Memory B cell (primary cell): Measurements from ENCODE around the gene SFI1.

ENCODE experiments used
- ATAC-seq: fragments of 150-1000 bp; cut with Tn5 transposase; 2 replicates; pipeline ENCODE4 v1.10.0; 2021; ENCODE audit warnings: low read depth, mild to moderate bottlenecking, moderate library complexity
- DNase-seq, 2 donors: peaks; one replicate each; pipeline ENCODE4 v3.0.0; 2022; ENCODE audit warnings: low spot score in 2 of 2
- H3K27ac Mint-ChIP-seq: one replicate; pipeline ENCODE4 v1.8.0; 2022; ENCODE audit warnings: mild to moderate bottlenecking, moderate library complexity, mixed read lengths
- H3K27me3 Mint-ChIP-seq: one replicate; pipeline ENCODE4 v1.8.0; 2022; ENCODE audit warnings: mixed read lengths
- H3K36me3 Mint-ChIP-seq: one replicate; pipeline ENCODE4 v1.8.0; 2022; ENCODE audit warnings: mild to moderate bottlenecking, mixed read lengths
- H3K4me1 Mint-ChIP-seq: one replicate; pipeline ENCODE4 v1.8.0; 2022; ENCODE audit warnings: mixed read lengths
- H3K4me3 Mint-ChIP-seq: one replicate; pipeline ENCODE4 v1.8.0; 2022; ENCODE audit warnings: mild to moderate bottlenecking, moderate library complexity, mixed read lengths
- H3K9me3 Mint-ChIP-seq: one replicate; pipeline ENCODE4 v1.8.0; 2022; ENCODE audit warnings: mixed read lengths

SFI1 gene

DNA sequence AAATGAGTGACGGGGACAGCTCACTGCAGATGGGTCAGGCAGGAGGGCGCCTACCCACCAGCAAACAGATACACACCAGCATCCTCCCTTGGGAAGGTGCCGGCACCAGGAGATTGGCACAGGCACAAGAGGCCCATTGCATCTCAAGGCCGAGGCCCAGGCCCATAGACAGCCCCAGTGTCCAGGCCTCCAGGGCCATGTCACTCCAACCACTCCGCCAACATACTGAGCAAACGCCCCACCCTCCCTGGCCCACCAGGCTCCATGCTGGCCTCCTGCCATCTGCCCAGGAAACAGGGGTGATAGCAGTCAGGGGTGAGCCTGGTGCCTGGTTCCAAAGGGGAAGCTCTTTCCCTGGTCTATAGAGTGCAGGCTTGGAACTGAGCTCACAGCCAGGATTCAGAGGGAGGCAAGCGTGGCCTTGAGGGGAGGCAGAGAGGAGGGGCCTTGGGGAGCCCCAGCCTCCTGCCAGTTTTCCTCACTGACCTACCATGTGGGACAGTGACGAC lies 130.9 kb downstream of the SFI1 start:
- H3K4me3 Mint-ChIP-seq: no peak overlapping the region
- H3K27me3 Mint-ChIP-seq: no peaks in the 10 kb centered on the region
- H3K9me3 Mint-ChIP-seq: no peaks in the 10 kb centered on the region
- DNase-seq: no peak
- no peak for ATAC-seq
- H3K36me3 Mint-ChIP-seq: peaks cover 2% of the 10 kb centered on the region
- H3K27ac Mint-ChIP-seq: peak overlapping the region; percentile 95
- peaks cover 42% of the 10 kb centered on the region for H3K4me1 Mint-ChIP-seq

DNA sequence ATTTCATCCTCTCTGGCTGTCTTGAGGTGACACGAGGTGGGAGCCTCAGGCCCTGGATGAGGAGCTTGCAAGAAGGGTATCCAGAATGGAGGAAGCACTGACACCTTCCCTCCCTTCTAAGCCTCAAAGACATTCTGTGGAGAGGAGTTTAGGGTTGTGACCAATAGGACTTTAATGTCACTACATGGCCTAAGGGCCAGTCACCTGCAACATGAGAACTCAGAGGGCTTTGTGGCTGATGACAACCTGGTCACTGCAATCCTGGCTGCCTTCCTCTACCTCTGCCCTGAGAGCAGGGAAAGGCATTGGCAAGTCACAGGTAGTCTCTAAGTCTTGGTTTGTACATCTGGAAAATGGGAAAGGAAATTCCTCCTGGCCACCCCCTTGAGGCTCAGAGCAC lies 132.0 kb downstream of the SFI1 start:
- no peaks in the 10 kb centered on the region for H3K9me3 Mint-ChIP-seq
- DNase-seq (no peak), ATAC-seq (no peak)
- H3K4me1 Mint-ChIP-seq: peaks cover 42% of the 10 kb centered on the region
- no peaks in the 10 kb centered on the region for H3K27me3 Mint-ChIP-seq
- peak overlapping the region; percentile 51 for H3K4me3 Mint-ChIP-seq
- peaks cover 2% of the 10 kb centered on the region for H3K36me3 Mint-ChIP-seq
- peak overlapping the region; percentile 95 for H3K27ac Mint-ChIP-seq

- DNase-seq (no peak), ATAC-seq (no peak)
- Mint-ChIP-seq H3K4me3 (peak overlapping the region; percentile 72), H3K4me1 (peaks cover 46% of the 10 kb centered on the region), H3K9me3 (no peaks in the 10 kb centered on the region), H3K27me3 (no peaks in the 10 kb centered on the region), H3K36me3 (peaks cover 2% of the 10 kb centered on the region), H3K27ac (peak overlapping the region; percentile 95)
Measured at GRCh38 chr22:31628969-31629708, 132.8 kb downstream of the SFI1 start.

- Mint-ChIP-seq H3K36me3 (peaks cover 2% of the 10 kb centered on the region), H3K9me3 (no peaks in the 10 kb centered on the region), H3K27me3 (no peaks in the 10 kb centered on the region), H3K4me1 (peaks cover 40% of the 10 kb centered on the region), H3K4me3 (peak overlapping the region; percentile 87), H3K27ac (peak overlapping the region; percentile 95)
- ATAC-seq (no peak), DNase-seq (no peak)
Measured at GRCh38 chr22:31629741-31630184, 133.4 kb downstream of the SFI1 start.

- Mint-ChIP-seq H3K4me1 (peaks cover 42% of the 10 kb centered on the region), H3K27me3 (no peaks in the 10 kb centered on the region), H3K4me3 (peak overlapping the region; percentile 87), H3K36me3 (peaks cover 2% of the 10 kb centered on the region), H3K27ac (peak overlapping the region; percentile 95), H3K9me3 (no peaks in the 10 kb centered on the region)
- DNase-seq (peak; percentile 79 to 86), ATAC-seq (peak; percentile 83)
Measured at GRCh38 chr22:31630331-31631329, 134.3 kb downstream of the SFI1 start.

DNA sequence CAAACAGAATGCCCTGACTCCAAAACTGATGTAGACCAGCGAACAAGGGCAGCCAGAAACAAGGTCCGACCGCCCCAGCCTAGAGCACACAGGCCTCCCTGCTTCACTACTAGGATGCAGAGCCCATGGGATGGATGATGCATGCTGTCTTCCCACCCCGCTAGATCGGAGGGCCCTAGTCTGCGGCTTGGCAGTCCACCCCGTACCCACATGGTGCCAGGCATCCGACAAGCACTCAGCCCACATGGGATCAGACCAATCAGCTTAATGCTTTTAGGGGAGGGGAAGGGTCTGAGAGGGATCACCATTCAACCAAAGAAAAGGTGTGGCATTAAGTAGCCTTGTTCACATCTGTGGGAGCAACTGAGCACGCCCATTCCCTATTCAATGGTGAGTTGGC lies 135.1 kb downstream of the SFI1 start:
- peak overlapping the region; percentile 68 for H3K4me3 Mint-ChIP-seq
- H3K27me3 Mint-ChIP-seq: no peaks in the 10 kb centered on the region
- no peak for DNase-seq
- H3K27ac Mint-ChIP-seq: peak overlapping the region; percentile 95
- peaks cover 42% of the 10 kb centered on the region for H3K4me1 Mint-ChIP-seq
- H3K36me3 Mint-ChIP-seq: no peaks in the 10 kb centered on the region
- no peaks in the 10 kb centered on the region for H3K9me3 Mint-ChIP-seq
- no peak for ATAC-seq

DNA sequence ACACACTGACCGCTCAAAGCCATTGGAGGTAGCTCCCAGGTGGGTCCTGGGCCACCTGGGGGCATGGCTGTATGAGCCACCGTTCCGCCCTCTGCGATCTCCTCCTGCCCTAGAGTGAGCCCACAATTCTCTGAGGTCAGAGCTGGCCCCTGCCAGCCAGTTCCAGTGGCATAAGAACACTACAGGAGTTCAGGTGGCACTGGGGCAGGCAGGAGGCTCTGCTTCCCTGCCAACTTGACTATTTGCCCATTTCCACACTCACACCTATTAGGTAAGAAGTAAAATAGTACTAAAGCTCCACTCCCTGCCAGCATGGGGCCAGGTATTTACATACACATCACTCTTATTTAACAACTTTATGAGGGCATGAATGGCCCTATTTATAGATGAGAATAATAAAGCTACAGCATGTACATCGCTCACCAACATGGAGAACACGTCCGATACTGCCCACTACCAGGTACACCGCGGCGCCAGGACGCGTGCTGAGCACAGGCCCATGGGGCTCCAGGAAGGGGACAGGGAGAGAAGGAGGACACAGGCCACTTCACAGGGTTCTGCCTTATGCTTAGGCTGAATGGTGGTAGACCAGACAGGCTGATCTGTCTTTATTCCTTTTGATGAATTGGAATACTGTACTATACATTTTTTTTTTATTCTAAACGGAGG lies 139.4 kb downstream of the SFI1 start:
- DNase-seq: no peak
- peaks cover 39% of the 10 kb centered on the region for H3K4me1 Mint-ChIP-seq
- H3K9me3 Mint-ChIP-seq: no peaks in the 10 kb centered on the region
- no peaks in the 10 kb centered on the region for H3K36me3 Mint-ChIP-seq
- H3K27ac Mint-ChIP-seq: peak overlapping the region; percentile 80
- H3K4me3 Mint-ChIP-seq: no peak overlapping the region
- H3K27me3 Mint-ChIP-seq: no peaks in the 10 kb centered on the region
- no peak for ATAC-seq

- H3K27ac Mint-ChIP-seq: peak overlapping the region; percentile 26
- H3K4me3 Mint-ChIP-seq: peak overlapping the region; percentile 67
- peaks cover 33% of the 10 kb centered on the region for H3K4me1 Mint-ChIP-seq
- no peaks in the 10 kb centered on the region for H3K27me3 Mint-ChIP-seq
- peak; percentile 73 for ATAC-seq
- peaks cover 2% of the 10 kb centered on the region for H3K36me3 Mint-ChIP-seq
- H3K9me3 Mint-ChIP-seq: no peaks in the 10 kb centered on the region
- peak; percentile 39 to 43 for DNase-seq
Measured at GRCh38 chr22:31637447-31637890, 141.1 kb downstream of the SFI1 start.

GRCh38 chr22:31637891-31638618 lies 141.7 kb downstream of the SFI1 start:
- H3K27me3 Mint-ChIP-seq: no peaks in the 10 kb centered on the region
- H3K36me3 Mint-ChIP-seq: peaks cover 2% of the 10 kb centered on the region
- peak; percentile 63 for ATAC-seq
- H3K4me3 Mint-ChIP-seq: peak overlapping the region; percentile 67
- peak overlapping the region; percentile 26 for H3K27ac Mint-ChIP-seq
- no peaks in the 10 kb centered on the region for H3K9me3 Mint-ChIP-seq
- H3K4me1 Mint-ChIP-seq: peaks cover 33% of the 10 kb centered on the region
- DNase-seq: no peak

DNA sequence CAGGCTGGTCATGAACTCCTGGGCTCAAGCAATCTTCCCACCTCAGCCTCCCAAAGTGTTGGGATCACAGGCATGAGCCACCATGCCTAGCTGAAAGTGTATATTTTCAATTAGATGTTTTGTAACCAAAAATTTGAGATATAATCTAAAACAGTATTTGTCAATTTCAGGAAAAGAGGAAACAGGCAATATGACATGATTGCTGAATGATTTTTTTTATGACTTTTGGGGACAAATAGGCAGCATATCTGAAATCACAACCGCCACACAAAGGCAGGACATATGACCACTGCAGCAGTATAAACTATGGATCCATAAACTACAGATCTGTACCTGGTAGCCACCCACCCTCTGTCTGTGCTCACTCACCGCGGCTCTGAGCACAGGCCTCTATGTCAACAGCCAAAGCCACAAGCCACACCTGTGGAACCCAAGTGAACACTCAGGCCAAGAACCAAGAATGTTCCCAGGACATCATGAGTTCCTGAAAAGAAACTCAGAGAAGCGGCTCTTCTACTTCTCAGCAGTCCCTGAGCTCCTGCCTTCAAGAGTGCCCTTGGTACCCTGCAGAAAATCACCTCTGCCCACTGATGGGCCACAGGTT lies 143.2 kb downstream of the SFI1 start:
- ATAC-seq (no peak), DNase-seq (no peak)
- Mint-ChIP-seq H3K27me3 (no peaks in the 10 kb centered on the region), H3K4me1 (peaks cover 29% of the 10 kb centered on the region), H3K36me3 (peaks cover 2% of the 10 kb centered on the region), H3K27ac (peak overlapping the region; percentile 26), H3K9me3 (no peaks in the 10 kb centered on the region), H3K4me3 (no peak overlapping the region)

GRCh38 chr22:31646186-31647019 lies 150.1 kb downstream of the SFI1 start:
- H3K4me1 Mint-ChIP-seq: peaks cover 10% of the 10 kb centered on the region
- DNase-seq (no peak), ATAC-seq (no peak)
- H3K9me3 Mint-ChIP-seq: no peaks in the 10 kb centered on the region
- H3K36me3 Mint-ChIP-seq: peaks cover 11% of the 10 kb centered on the region
- no peaks in the 10 kb centered on the region for H3K27me3 Mint-ChIP-seq
- no peak overlapping the region for H3K4me3 Mint-ChIP-seq
- H3K27ac Mint-ChIP-seq: peak overlapping the region; percentile 58

GRCh38 chr22:31647066-31647465 lies 150.7 kb downstream of the SFI1 start:
- Mint-ChIP-seq H3K36me3 (peaks cover 11% of the 10 kb centered on the region), H3K4me3 (no peak overlapping the region), H3K4me1 (peaks cover 12% of the 10 kb centered on the region), H3K9me3 (no peaks in the 10 kb centered on the region), H3K27me3 (no peaks in the 10 kb centered on the region), H3K27ac (no peak overlapping the region)
- ATAC-seq: no peak
- DNase-seq: no peak
